Glutamatergic neuron (in vitro differentiated cells): Measurements from ENCODE around the gene UTRN. TPM values are rescaled to one million over a fixed set of nuclear protein-coding genes. Genes with fewer than 3 reads are reported as not detected.

Source experiments
- DNase-seq: peaks from one replicate; pipeline ENCODE4 v3.0.0; 2022
- H3K27ac Mint-ChIP-seq: one replicate; pipeline ENCODE4 v1.8.0; 2020; ENCODE audit warnings: mild to moderate bottlenecking, mixed read lengths, inconsistent platforms; ENCODE audit not compliant: unreplicated experiment
- H3K27me3 Mint-ChIP-seq: one replicate; pipeline ENCODE4 v1.8.0; 2020; ENCODE audit warnings: mild to moderate bottlenecking, moderate library complexity, mixed read lengths, inconsistent platforms; ENCODE audit not compliant: unreplicated experiment
- H3K36me3 Mint-ChIP-seq: one replicate; pipeline ENCODE4 v1.8.0; 2020; ENCODE audit warnings: mild to moderate bottlenecking, mixed read lengths, inconsistent platforms; ENCODE audit not compliant: unreplicated experiment
- H3K4me1 Mint-ChIP-seq: one replicate; pipeline ENCODE4 v1.8.0; 2020; ENCODE audit warnings: mild to moderate bottlenecking, low read depth, mixed read lengths, inconsistent platforms; ENCODE audit not compliant: unreplicated experiment
- H3K4me3 Mint-ChIP-seq: one replicate; pipeline ENCODE4 v1.8.0; 2020; ENCODE audit warnings: mild to moderate bottlenecking, mixed read lengths, inconsistent platforms; ENCODE audit not compliant: unreplicated experiment
- H3K9me3 Mint-ChIP-seq: one replicate; pipeline ENCODE4 v1.8.0; 2020; ENCODE audit warnings: mild to moderate bottlenecking, moderate library complexity, mixed read lengths, inconsistent platforms; ENCODE audit not compliant: unreplicated experiment
- total RNA-seq: library from RNA; stranded (reverse); fragmentation: NEBNext Ultra II Directional; extraction: Animal tissue kit (Norgen Biotek cat#: 25700); gene quantifications from one replicate; pipeline ENCODE4 v1.2.1, GENCODE V29; 2021; ENCODE audit not compliant: unreplicated experiment
- TF ChIP-seq, protein P1 (sequence below): fragments of 200-600 bp; sonication (generic); IDR thresholded peaks from one replicate; pipeline ENCODE4 v1.5.0; 2021; ENCODE audit not compliant: partially characterized antibody, unreplicated experiment

Gene UTRN
- total RNA-seq, 1 donor from 2014 or later, result 24.3 TPM

GRCh38 chr6:144315226-144315980 lies 30.3 kb downstream of the UTRN start:
- Mint-ChIP-seq H3K27me3 (peaks cover 2% of the 10 kb centered on the region), H3K4me1 (peaks cover under 1% of the 10 kb centered on the region), H3K9me3 (no peaks in the 10 kb centered on the region), H3K27ac (no peak overlapping the region), H3K36me3 (no peaks in the 10 kb centered on the region), H3K4me3 (no peak overlapping the region)
- TF ChIP-seq, protein P1, sequence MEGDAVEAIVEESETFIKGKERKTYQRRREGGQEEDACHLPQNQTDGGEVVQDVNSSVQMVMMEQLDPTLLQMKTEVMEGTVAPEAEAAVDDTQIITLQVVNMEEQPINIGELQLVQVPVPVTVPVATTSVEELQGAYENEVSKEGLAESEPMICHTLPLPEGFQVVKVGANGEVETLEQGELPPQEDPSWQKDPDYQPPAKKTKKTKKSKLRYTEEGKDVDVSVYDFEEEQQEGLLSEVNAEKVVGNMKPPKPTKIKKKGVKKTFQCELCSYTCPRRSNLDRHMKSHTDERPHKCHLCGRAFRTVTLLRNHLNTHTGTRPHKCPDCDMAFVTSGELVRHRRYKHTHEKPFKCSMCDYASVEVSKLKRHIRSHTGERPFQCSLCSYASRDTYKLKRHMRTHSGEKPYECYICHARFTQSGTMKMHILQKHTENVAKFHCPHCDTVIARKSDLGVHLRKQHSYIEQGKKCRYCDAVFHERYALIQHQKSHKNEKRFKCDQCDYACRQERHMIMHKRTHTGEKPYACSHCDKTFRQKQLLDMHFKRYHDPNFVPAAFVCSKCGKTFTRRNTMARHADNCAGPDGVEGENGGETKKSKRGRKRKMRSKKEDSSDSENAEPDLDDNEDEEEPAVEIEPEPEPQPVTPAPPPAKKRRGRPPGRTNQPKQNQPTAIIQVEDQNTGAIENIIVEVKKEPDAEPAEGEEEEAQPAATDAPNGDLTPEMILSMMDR, result no peak
- DNase-seq, result no peak

- no peak for DNase-seq
- Mint-ChIP-seq H3K27ac (no peak overlapping the region), H3K36me3 (no peaks in the 10 kb centered on the region), H3K4me3 (no peak overlapping the region), H3K4me1 (peaks cover 8% of the 10 kb centered on the region), H3K27me3 (peaks cover 2% of the 10 kb centered on the region), H3K9me3 (no peaks in the 10 kb centered on the region)
- TF ChIP-seq, protein P1, result no peak
Measured at GRCh38 chr6:144315981-144316861, 31.1 kb downstream of the UTRN start.

GRCh38 chr6:144316862-144317195 lies 31.7 kb downstream of the UTRN start:
- H3K27ac Mint-ChIP-seq, result no peak overlapping the region
- H3K9me3 Mint-ChIP-seq, result no peaks in the 10 kb centered on the region
- H3K4me1 Mint-ChIP-seq, result peaks cover 8% of the 10 kb centered on the region
- H3K4me3 Mint-ChIP-seq, result no peak overlapping the region
- TF ChIP-seq, protein P1, result no peak
- H3K27me3 Mint-ChIP-seq, result peaks cover 2% of the 10 kb centered on the region
- no peaks in the 10 kb centered on the region for H3K36me3 Mint-ChIP-seq
- DNase-seq, result no peak

- H3K27ac Mint-ChIP-seq, result no peak overlapping the region
Measured at GRCh38 chr6:144317736-144318135, 32.6 kb downstream of the UTRN start.

More at GRCh38 chr6:144317736-144318135, 32.6 kb downstream of the UTRN start:
- H3K36me3 Mint-ChIP-seq, result no peaks in the 10 kb centered on the region
- H3K27me3 Mint-ChIP-seq, result peaks cover 2% of the 10 kb centered on the region
- DNase-seq, result no peak
- peaks cover 8% of the 10 kb centered on the region for H3K4me1 Mint-ChIP-seq
- H3K4me3 Mint-ChIP-seq, result no peak overlapping the region
- TF ChIP-seq, protein P1, result no peak
- no peaks in the 10 kb centered on the region for H3K9me3 Mint-ChIP-seq
